CD4-positive, alpha-beta T cell (primary cell): ENCODE data around the gene CDK6. TPM values are rescaled to one million over a fixed set of nuclear protein-coding genes. Genes with fewer than 3 reads are reported as not detected.

ENCODE experiments used
- ATAC-seq: fragments of 200-7000 bp; cut with Tn5 transposase; one replicate; pipeline ENCODE4 v1.10.0; 2022; ENCODE audit warnings: mild to moderate bottlenecking; ENCODE audit not compliant: poor library complexity
- CTCF ChIA-PET: fragments of 350-600 bp; sonication (Branson Sonifier 250); formaldehyde crosslinking; loops from one replicate; lab custom pipeline; 2021; ENCODE audit warnings: antibody characterized with exemption, inconsistent platforms; lab: Charles Lee
- POLR2A ChIA-PET: fragments of 350-600 bp; sonication (Branson Sonifier 250); formaldehyde crosslinking; loops from one replicate; lab custom pipeline; 2021; ENCODE audit warnings: antibody characterized with exemption, inconsistent platforms; lab: Charles Lee
- DNase-seq, 14 experiments: peaks; one replicate each; pipeline ENCODE4 v3.0.0-alpha.2; 2013 to 2020; ENCODE audit warnings: mixed read lengths in 2 of 14
- H3K27ac ChIP-seq, 2 donors: one replicate each; pipeline versions ENCODE4 v1.5.1 to v1.7.0; 2013; ENCODE audit warnings: low read length in 2 of 2, low read depth in 1 of 2, mild to moderate bottlenecking in 1 of 2
- H3K27me3 ChIP-seq, 2 experiments: 1 replicate in 1 of 2; 2 replicates in 1 of 2; pipeline versions ENCODE4 v1.6.1 to v1.7.0; 2013; ENCODE audit warnings: low read length in 2 of 2, control low read depth in 1 of 2, mild to moderate bottlenecking in 1 of 2, moderate library complexity in 1 of 2; ENCODE audit not compliant: insufficient read depth in 2 of 2, control insufficient read depth in 1 of 2
- H3K36me3 ChIP-seq: one replicate; pipeline ENCODE4 v1.6.1; 2013; ENCODE audit warnings: low read length, control low read depth; ENCODE audit not compliant: insufficient read depth
- H3K4me1 ChIP-seq: one replicate; pipeline ENCODE4 v1.6.1; 2013; ENCODE audit warnings: low read length, control low read depth; ENCODE audit not compliant: insufficient read depth
- H3K4me3 ChIP-seq: one replicate; pipeline ENCODE4 v1.5.1; 2013; ENCODE audit warnings: mild to moderate bottlenecking, low read length, moderate library complexity
- H3K9me3 ChIP-seq, 2 experiments: 1 replicate in 1 of 2; 2 replicates in 1 of 2; pipeline versions ENCODE4 v1.6.1 to v1.7.0; 2013; ENCODE audit warnings: low read length in 2 of 2, mild to moderate bottlenecking in 2 of 2, control low read depth in 1 of 2, moderate library complexity in 1 of 2; ENCODE audit not compliant: control insufficient read depth in 1 of 2, insufficient read depth in 1 of 2
- H3K27ac Mint-ChIP-seq: one replicate; pipeline ENCODE4 v1.8.0; 2020; ENCODE audit warnings: mixed read lengths
- H3K27me3 Mint-ChIP-seq: one replicate; pipeline ENCODE4 v1.8.0; 2021; ENCODE audit warnings: mixed read lengths
- H3K36me3 Mint-ChIP-seq: one replicate; pipeline ENCODE4 v1.8.0; 2021; ENCODE audit warnings: low read depth, mixed read lengths
- H3K4me1 Mint-ChIP-seq: one replicate; pipeline ENCODE4 v1.8.0; 2021; ENCODE audit warnings: low read depth, mixed read lengths
- H3K4me3 Mint-ChIP-seq: one replicate; pipeline ENCODE4 v1.8.0; 2020; ENCODE audit warnings: mild to moderate bottlenecking, mixed read lengths
- H3K9me3 Mint-ChIP-seq: one replicate; pipeline ENCODE4 v1.8.0; 2020; ENCODE audit warnings: mixed read lengths
- CTCF ChIP-seq: fragments of 200-600 bp; IDR thresholded peaks from one replicate; pipeline ENCODE4 v1.8.0; 2022; ENCODE audit warnings: antibody characterized with exemption, mild to moderate bottlenecking
- intact Hi-C, 2 experiments: fragments of 100-400 bp; cut with DNase I in 1 of 2; cut with micrococcal nuclease in 1 of 2; formaldehyde crosslinking; loops; one replicate each; pipeline versions ENCODE4 v1.15.1 to v1.9.0; 2023 to 2025; cut with DNase I, micrococcal nuclease
- total RNA-seq, 174 experiments: library from RNA in 2 of 174; stranded (reverse) in 2 of 174; gene quantifications; one replicate each; pipeline ENCODE4 v1.2.3 and lab custom pipeline; 2021 to 2026

CDK6 gene
- total RNA-seq, 2 experiments from 2014 or later = 13.0 to 13.7 TPM

- ATAC-seq = no peak
- H3K27ac Mint-ChIP-seq = no peak overlapping the region
- Histone ChIP-seq H3K27me3 (no peaks in the 10 kb centered on the region), H3K27ac (no peak overlapping the region), H3K4me3 (no peak overlapping the region), H3K4me1 (peaks cover 6% of the 10 kb centered on the region), H3K36me3 (no peaks in the 10 kb centered on the region), H3K9me3 (peaks cover 0 to 4% of the 10 kb centered on the region in 2 experiments)
- intact Hi-C loops = no loop called here
- H3K9me3 Mint-ChIP-seq = peaks cover 18% of the 10 kb centered on the region
- H3K27me3 Mint-ChIP-seq = no peaks in the 10 kb centered on the region
- DNase-seq = no peak
- no peaks in the 10 kb centered on the region for H3K36me3 Mint-ChIP-seq
- H3K4me3 Mint-ChIP-seq = no peak overlapping the region
- CTCF ChIA-PET = no interaction called here
- POLR2A ChIA-PET = no interaction called here
- no peak for TF ChIP-seq CTCF
- peaks cover 12% of the 10 kb centered on the region for H3K4me1 Mint-ChIP-seq
These were observed 46.4 kb upstream of the CDK6 start for GRCh38 chr7:92882760-92883159.

GRCh38 chr7:92881091-92881485 lies 44.7 kb upstream of the CDK6 start:
- intact Hi-C loops = no loop called here
- CTCF ChIA-PET = no interaction called here

GRCh38 chr7:92880212-92881090 lies 44.1 kb upstream of the CDK6 start:
- intact Hi-C loops = no loop called here
- H3K27me3 ChIP-seq = no peaks in the 10 kb centered on the region
- POLR2A ChIA-PET = interaction anchor here (0.5 kb wide), 1 partner anchor 348 kb away, joined by 3 read pairs; no protein-coding TSS in a partner anchor
- H3K27ac Mint-ChIP-seq = no peak overlapping the region
- H3K27ac ChIP-seq = no peak overlapping the region
- H3K36me3 ChIP-seq = no peaks in the 10 kb centered on the region
- ATAC-seq = no peak
- H3K4me1 Mint-ChIP-seq = peaks cover 27% of the 10 kb centered on the region
- DNase-seq = peak in 3 of 14 experiments; percentile 13 to 37 (median 25)
- CTCF ChIA-PET = no interaction called here
- no peak for TF ChIP-seq CTCF
- no peak overlapping the region for H3K4me3 Mint-ChIP-seq
- no peaks in the 10 kb centered on the region for H3K36me3 Mint-ChIP-seq
- no peaks in the 10 kb centered on the region for H3K27me3 Mint-ChIP-seq
- peaks cover 6% of the 10 kb centered on the region for H3K4me1 ChIP-seq
- no peak overlapping the region for H3K4me3 ChIP-seq
- H3K9me3 Mint-ChIP-seq = peaks cover 14% of the 10 kb centered on the region
- peaks cover 0 to 4% of the 10 kb centered on the region in 2 experiments for H3K9me3 ChIP-seq

More at GRCh38 chr7:92881091-92881485, 44.7 kb upstream of the CDK6 start:
- POLR2A ChIA-PET = no interaction called here
- Mint-ChIP-seq H3K27me3 (no peaks in the 10 kb centered on the region), H3K4me1 (peaks cover 27% of the 10 kb centered on the region), H3K9me3 (peaks cover 14% of the 10 kb centered on the region), H3K4me3 (no peak overlapping the region), H3K27ac (no peak overlapping the region), H3K36me3 (no peaks in the 10 kb centered on the region)
- no peaks in the 10 kb centered on the region for H3K36me3 ChIP-seq
- H3K9me3 ChIP-seq = peaks cover 0 to 4% of the 10 kb centered on the region in 2 experiments
- no peak overlapping the region for H3K27ac ChIP-seq
- H3K4me3 ChIP-seq = no peak overlapping the region
- H3K4me1 ChIP-seq = peaks cover 6% of the 10 kb centered on the region
- no peak for TF ChIP-seq CTCF
- DNase-seq (no peak), ATAC-seq (no peak)
- H3K27me3 ChIP-seq = no peaks in the 10 kb centered on the region
